Measurements from ENCODE around the gene TEKTIP1. TPM values are rescaled to one million over a fixed set of nuclear protein-coding genes. Genes with fewer than 3 reads are reported as not detected.

The TEKTIP1 gene
- total and polyA plus RNA-seq, 2 experiments from 2014 or later, result 5.4 to 5.9 TPM

DNA sequence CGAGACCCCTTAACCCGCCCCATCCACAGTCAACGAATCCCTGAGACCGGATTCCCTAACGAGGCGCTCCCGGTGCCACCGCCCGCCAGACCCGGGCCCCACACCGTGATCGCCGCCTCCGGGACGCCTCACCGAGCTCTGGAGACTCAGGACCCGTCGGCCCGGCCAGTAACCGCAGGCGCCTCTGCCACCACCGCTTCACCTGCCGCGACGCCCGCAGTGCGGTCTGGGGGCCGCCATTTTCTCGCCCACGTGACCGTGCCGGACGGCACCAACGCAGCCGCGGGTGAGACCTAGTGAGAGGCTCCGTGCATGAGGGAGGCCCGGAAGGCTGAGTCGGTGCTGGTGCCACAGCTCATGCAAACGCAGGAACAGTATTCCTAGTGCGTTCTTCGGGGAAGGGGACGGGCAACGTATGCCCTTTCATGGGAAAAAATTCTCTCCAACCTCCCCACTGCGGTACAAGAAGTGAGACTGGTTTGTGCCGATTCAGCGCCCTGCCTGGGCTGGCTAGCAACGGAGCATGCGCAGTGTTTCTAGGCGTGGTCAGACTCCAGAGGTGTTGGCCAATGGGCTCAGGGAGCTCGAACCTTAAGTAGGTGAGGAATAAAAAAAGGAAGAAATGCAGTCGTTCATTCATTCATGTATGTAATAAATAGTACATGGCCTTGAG, 38.4 kb upstream of the TEKTIP1 start, which contains the start of gene DOHH:
Gene DOHH, minus strand, starts transcription at position 246 of the 673 bp plus-strand sequence. CDS start 3,860 bp downstream, outside the sequence.
- no peaks in the 10 kb centered on the region for H3K9me3 ChIP-seq (ENCODE audit: low read depth)
- H3K27ac ChIP-seq, result peak within 1 kb of the TSS; percentile 96
- H3K27me3 ChIP-seq, result no peaks in the 10 kb centered on the region
- peak within 1 kb of the TSS; percentile 83 for H3K4me3 ChIP-seq
- DNase-seq (ENCODE audit: low read depth in 1 of 2, low spot score in 1 of 2), result peak; percentile 96 to 98
- peaks cover 1% of the 10 kb centered on the region for H3K36me3 ChIP-seq
- H3K4me1 ChIP-seq (ENCODE audit: low read depth), result peaks cover 4% of the 10 kb centered on the region
- TF ChIP-seq, protein P1, sequence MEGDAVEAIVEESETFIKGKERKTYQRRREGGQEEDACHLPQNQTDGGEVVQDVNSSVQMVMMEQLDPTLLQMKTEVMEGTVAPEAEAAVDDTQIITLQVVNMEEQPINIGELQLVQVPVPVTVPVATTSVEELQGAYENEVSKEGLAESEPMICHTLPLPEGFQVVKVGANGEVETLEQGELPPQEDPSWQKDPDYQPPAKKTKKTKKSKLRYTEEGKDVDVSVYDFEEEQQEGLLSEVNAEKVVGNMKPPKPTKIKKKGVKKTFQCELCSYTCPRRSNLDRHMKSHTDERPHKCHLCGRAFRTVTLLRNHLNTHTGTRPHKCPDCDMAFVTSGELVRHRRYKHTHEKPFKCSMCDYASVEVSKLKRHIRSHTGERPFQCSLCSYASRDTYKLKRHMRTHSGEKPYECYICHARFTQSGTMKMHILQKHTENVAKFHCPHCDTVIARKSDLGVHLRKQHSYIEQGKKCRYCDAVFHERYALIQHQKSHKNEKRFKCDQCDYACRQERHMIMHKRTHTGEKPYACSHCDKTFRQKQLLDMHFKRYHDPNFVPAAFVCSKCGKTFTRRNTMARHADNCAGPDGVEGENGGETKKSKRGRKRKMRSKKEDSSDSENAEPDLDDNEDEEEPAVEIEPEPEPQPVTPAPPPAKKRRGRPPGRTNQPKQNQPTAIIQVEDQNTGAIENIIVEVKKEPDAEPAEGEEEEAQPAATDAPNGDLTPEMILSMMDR (IDR thresholded peaks at IDR 0.05; ENCODE audit: low read depth, low read length), result no peak

DNA sequence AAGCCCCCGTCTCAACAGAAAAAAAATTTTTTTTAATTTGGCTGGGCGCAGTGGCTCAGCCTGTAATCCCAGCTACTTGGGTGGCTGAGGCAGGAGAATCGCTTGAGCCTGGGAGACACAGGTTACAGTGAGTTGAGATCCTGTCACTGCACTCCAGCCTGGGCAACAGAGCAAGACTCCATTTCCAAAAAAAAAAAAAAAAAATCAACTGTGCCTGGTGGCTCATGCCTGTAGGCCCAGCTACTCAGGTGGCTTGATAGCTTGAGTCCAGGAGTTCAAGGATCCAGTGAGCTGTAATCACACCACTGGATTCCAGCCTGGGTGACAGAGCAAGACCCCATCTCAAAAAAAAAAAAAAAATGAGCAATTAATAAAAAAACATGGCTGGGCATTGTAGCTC, 37.2 kb upstream of the TEKTIP1 start:
- Histone ChIP-seq H3K27ac (no peak overlapping the region), H3K27me3 (no peaks in the 10 kb centered on the region)

DNA sequence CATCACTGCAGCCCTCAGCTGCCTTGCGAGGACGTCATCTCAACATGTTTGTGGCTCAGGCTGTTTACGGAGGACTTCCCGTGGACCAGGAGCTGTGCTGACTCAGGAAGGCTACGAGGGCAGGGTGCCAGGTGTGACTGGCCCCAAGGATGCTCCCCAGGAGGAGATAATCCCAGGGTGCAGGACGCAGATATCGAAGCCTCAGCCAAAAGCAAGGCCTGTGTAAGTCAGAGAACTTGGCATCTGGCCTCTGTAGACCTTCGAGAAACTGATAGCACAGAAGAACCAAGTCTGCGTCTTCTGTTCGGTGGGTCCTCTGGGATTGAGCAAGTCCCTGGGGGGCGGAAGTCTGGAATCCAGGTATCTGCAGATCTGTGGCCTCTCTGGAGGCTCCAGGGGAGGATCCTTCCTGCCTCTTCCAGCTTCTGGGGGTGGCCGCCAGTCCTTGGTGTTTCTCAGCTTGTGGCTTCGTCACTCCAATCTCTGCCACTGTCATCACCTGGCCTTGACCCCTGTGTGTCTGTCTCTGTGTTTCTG, 35.9 kb upstream of the TEKTIP1 start:
- no peaks in the 10 kb centered on the region for H3K27me3 ChIP-seq
- no peak overlapping the region for H3K4me3 ChIP-seq
- H3K4me1 ChIP-seq (ENCODE audit: low read depth), result peaks cover 4% of the 10 kb centered on the region
- DNase-seq (ENCODE audit: low read depth in 1 of 2, low spot score in 1 of 2), result peak in 1 of 2 donors; percentile 51
- TF ChIP-seq, protein P1 (IDR thresholded peaks at IDR 0.05; ENCODE audit: low read depth, low read length), result no peak
- H3K27ac ChIP-seq, result no peak overlapping the region
- no peaks in the 10 kb centered on the region for H3K9me3 ChIP-seq (ENCODE audit: low read depth)
- H3K36me3 ChIP-seq, result no peaks in the 10 kb centered on the region

More for the DNA sequence above, 37.2 kb upstream of the TEKTIP1 start:
- TF ChIP-seq, protein P1 (IDR thresholded peaks at IDR 0.05; ENCODE audit: low read depth, low read length), result no peak
- no peak for DNase-seq (ENCODE audit: low read depth in 1 of 2, low spot score in 1 of 2)
- H3K4me1 ChIP-seq (ENCODE audit: low read depth), result peaks cover 4% of the 10 kb centered on the region
- no peak overlapping the region for H3K4me3 ChIP-seq
- H3K9me3 ChIP-seq (ENCODE audit: low read depth), result no peaks in the 10 kb centered on the region
- no peaks in the 10 kb centered on the region for H3K36me3 ChIP-seq

DNA sequence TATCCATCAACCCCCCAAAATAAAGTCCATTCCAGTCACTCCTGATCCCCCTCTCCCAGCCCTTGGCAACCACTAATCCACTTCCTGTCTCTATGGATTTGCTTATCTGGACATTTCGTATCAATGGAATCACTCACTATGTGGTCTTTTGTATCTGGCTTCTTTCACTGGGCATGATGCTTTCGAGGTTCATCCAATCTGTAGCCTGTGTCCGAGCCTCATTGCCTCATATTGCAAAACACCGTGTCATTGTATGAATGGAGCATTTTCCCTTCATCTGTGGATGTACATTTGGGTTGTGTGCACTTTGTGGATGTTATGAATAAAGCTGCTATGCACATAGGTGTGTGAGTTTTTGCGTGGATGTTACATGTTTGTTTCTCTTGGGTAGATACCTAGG, 34.2 kb upstream of the TEKTIP1 start:
- Histone ChIP-seq H3K9me3 (ENCODE audit: low read depth) (no peaks in the 10 kb centered on the region), H3K4me3 (no peak overlapping the region), H3K27me3 (no peaks in the 10 kb centered on the region), H3K27ac (no peak overlapping the region), H3K4me1 (ENCODE audit: low read depth) (peaks cover under 1% of the 10 kb centered on the region), H3K36me3 (no peaks in the 10 kb centered on the region)
- peak in 1 of 2 donors; percentile 39 for DNase-seq (ENCODE audit: low read depth in 1 of 2, low spot score in 1 of 2)
- TF ChIP-seq, protein P1 (IDR thresholded peaks at IDR 0.05; ENCODE audit: low read depth, low read length), result no peak

DNA sequence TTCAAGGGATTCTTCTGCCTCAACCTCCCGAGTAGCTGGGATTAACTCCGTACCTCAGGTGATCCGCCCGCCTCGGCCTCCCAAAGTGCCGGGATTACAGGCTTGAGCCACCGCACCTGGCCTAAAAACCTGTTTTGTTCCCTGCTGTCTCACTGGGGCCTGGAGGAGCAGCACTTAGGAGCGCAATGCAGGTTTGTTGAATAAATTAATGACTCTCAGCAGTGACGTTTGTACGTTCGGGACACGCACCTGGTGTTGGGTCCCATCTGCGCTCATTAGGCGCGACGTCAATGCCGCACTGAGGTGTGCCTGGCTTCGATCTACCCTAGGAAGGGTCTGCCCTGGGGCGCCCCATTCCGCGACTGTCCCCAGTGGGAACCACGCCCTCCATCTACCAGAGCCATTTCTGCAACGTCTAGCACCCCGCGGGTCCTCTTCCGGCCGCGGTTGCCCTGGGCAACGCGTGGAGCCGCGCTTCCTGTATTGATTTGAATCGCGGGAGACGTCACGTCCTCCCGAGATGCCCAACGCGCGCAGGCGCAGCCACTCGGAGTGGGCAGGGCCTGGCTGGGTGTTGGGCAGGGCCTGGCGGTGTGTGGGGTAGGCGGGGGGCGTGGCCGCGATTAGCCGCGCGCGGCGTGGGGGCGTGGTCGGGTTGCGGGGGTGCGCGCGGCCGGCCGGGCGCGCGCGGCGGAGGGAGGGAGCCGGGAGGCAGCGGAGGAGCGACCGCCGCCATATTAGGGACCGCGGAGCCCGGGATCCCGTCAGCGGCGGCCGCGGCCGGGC, 33.2 kb upstream of the TEKTIP1 start, which contains the start of gene FZR1:
Gene FZR1, plus strand, starts transcription at position 714 of the 786 bp plus-strand sequence. CDS start 16,679 bp downstream, outside the sequence.
- Histone ChIP-seq H3K9me3 (ENCODE audit: low read depth) (no peaks in the 10 kb centered on the region), H3K27me3 (no peaks in the 10 kb centered on the region), H3K4me3 (peak within 1 kb of the TSS; percentile 98), H3K4me1 (ENCODE audit: low read depth) (no peaks in the 10 kb centered on the region), H3K36me3 (no peaks in the 10 kb centered on the region), H3K27ac (peak within 1 kb of the TSS; percentile 81)
- TF ChIP-seq, protein P1 (IDR thresholded peaks at IDR 0.05; ENCODE audit: low read depth, low read length), result no peak
- DNase-seq (ENCODE audit: low read depth in 1 of 2, low spot score in 1 of 2), result peak; percentile 99

Measured in cardiac muscle cell (in vitro differentiated cells and primary cell).